T-helper 2 cell (primary cell): ENCODE results near the gene TAS2R10.
"Not testable (repeated sequence)": the region's sequence is repeated elsewhere in the genome, so short reads cannot be mapped to it uniquely, and the experiment has no call there.

Source experiments
- DNase-seq, 5 experiments: peaks; one replicate each; pipeline versions ENCODE4 v3.0.0 to v3.0.0-alpha.2; 2012 to 2022
- total RNA-seq, 2 donors: gene quantifications; one replicate each; lab custom pipeline; 2026; lab: John Stamatoyannopoulos, UW

TAS2R10 gene
- 0 reads per million in 2 donors for total RNA-seq

GRCh38 chr12:10826258-10826657 is at the start of gene TAS2R10:
Gene TAS2R10, minus strand, starts transcription at chr12:10826358. Its CDS starts 89 bp downstream, at chr12:10826269.
- DNase-seq = no peak

GRCh38 chr12:10873378-10873777 is 47.2 kb upstream of the TAS2R10 start:
- DNase-seq = no peak

- DNase-seq = no peak
These were observed 41.2 kb upstream of the TAS2R10 start for GRCh38 chr12:10867381-10867780.

GRCh38 chr12:10863512-10864218 is 37.5 kb upstream of the TAS2R10 start:
- DNase-seq = no peak

- no peak for DNase-seq
These were observed 35.2 kb upstream of the TAS2R10 start for GRCh38 chr12:10861366-10861765.

- DNase-seq = no peak
These were observed 29.6 kb upstream of the TAS2R10 start for GRCh38 chr12:10855807-10856206.

GRCh38 chr12:10853776-10854175 is 27.6 kb upstream of the TAS2R10 start:
- DNase-seq = no peak

GRCh38 chr12:10851243-10851858 is 25.2 kb upstream of the TAS2R10 start:
- DNase-seq = peak in 1 of 5 experiments; percentile 17

GRCh38 chr12:10849425-10849878 is 23.3 kb upstream of the TAS2R10 start, which contains the start of gene PRR4:
Gene PRR4, minus strand, starts transcription at chr12:10849475. Its CDS starts 38 bp downstream, at chr12:10849437.
- DNase-seq = peak in 2 of 5 experiments; percentile 15 to 88

- no peak for DNase-seq
These were observed 21.6 kb upstream of the TAS2R10 start for GRCh38 chr12:10847744-10848143.

- no peak for DNase-seq
These were observed 16.7 kb upstream of the TAS2R10 start for GRCh38 chr12:10842862-10843261.

GRCh38 chr12:10838461-10838860 is 12.3 kb upstream of the TAS2R10 start:
- DNase-seq = no peak

- DNase-seq = no peak
These were observed 3.8 kb upstream of the TAS2R10 start for GRCh38 chr12:10829994-10830393.

GRCh38 chr12:10824957-10825356 is 1.2 kb downstream of the TAS2R10 start:
- no peak for DNase-seq

- DNase-seq = no peak
These were observed 14.1 kb downstream of the TAS2R10 start for GRCh38 chr12:10811883-10812536.

GRCh38 chr12:10810068-10810467 is 16.1 kb downstream of the TAS2R10 start, which contains the start of gene TAS2R9:
Gene TAS2R9, minus strand, starts transcription at chr12:10810168. Its CDS starts 93 bp downstream, at chr12:10810075.
- no peak for DNase-seq

GRCh38 chr12:10807186-10807585 is 19.0 kb downstream of the TAS2R10 start, which contains the start of gene TAS2R8:
Gene TAS2R8, minus strand, starts transcription at chr12:10807286. Its CDS starts 306 bp downstream, at chr12:10806980.
- no peak for DNase-seq

GRCh38 chr12:10802587-10802986 is 23.6 kb downstream of the TAS2R10 start, which contains the start of gene TAS2R7:
Gene TAS2R7, minus strand, starts transcription at chr12:10802627. Its CDS starts 57 bp downstream, at chr12:10802570.
- DNase-seq = no peak

- DNase-seq = no peak
These were observed 24.4 kb downstream of the TAS2R10 start for GRCh38 chr12:10801741-10802140.

GRCh38 chr12:10794222-10794621 is 31.9 kb downstream of the TAS2R10 start:
- DNase-seq = no peak

- DNase-seq = not testable (repeated sequence)
These were observed 34.4 kb downstream of the TAS2R10 start for GRCh38 chr12:10791769-10792168.

GRCh38 chr12:10783252-10783651 is 42.9 kb downstream of the TAS2R10 start:
- no peak for DNase-seq

- no peak for DNase-seq
These were observed 47.1 kb downstream of the TAS2R10 start for GRCh38 chr12:10779103-10779502.
